Fibroblast of pulmonary artery (primary cell): Measurements from ENCODE around the gene ADPRH.

Experiments
- DNase-seq: peaks from one replicate; pipeline ENCODE4 v3.0.0-alpha.2; 2010; ENCODE audit warnings: low read depth
- H3K4me3 ChIP-seq: replicated peaks from 2 replicates; pipeline ENCODE4 v1.5.1; 2011; ENCODE audit warnings: low read depth, mild to moderate bottlenecking, control low read depth, low read length, moderate library complexity
- CTCF ChIP-seq: IDR thresholded peaks from 2 replicates; pipeline ENCODE4 v1.5.1; 2011; ENCODE audit warnings: mild to moderate bottlenecking, control low read depth, low read length, inconsistent platforms; ENCODE audit errors: missing control alignments

ADPRH gene

DNA sequence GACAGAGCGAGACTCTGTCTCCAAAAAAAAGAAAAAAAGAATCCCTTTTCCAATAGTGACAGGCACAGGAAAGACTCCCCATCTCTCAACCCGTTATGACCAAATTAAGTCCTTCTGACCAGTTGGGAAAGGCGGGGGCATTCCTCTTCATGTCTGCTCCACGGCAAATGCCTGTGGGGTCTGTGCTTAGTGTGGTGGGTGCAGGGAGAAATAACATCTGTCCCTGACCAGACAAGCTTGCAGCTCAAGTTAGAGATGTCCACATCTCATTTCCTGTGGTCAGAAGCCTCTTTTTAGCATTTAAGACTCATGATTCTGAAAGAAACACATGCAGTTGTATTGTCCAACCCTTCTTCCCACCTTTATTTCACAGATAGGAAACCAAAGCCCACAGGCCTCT lies 34.6 kb downstream of the ADPRH start:
- no peak for DNase-seq

DNA sequence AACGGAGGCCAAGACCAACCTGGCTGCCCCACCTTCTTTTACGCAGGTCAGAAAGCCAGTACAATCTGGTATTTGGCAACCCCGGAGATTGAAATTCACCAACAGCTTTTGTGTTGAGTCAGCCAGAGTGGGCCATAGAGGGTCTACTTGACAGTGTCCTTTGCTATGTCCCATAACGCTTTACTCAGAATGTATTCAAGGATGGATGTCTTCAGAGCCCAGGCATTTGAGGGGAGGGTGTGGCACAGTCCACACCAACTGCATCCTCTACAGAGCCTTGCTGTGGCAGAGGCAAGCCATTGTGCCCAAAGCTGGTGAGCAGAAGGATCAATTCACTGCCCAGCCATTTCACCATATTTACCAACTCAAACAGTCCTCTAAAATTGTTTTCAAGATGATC lies 36.8 kb downstream of the ADPRH start:
- TF ChIP-seq CTCF = no peak
- no peak for DNase-seq
- H3K4me3 ChIP-seq = no peak overlapping the region

More for the DNA sequence above, 34.6 kb downstream of the ADPRH start:
- TF ChIP-seq CTCF = no peak
- H3K4me3 ChIP-seq = no peak overlapping the region

DNA sequence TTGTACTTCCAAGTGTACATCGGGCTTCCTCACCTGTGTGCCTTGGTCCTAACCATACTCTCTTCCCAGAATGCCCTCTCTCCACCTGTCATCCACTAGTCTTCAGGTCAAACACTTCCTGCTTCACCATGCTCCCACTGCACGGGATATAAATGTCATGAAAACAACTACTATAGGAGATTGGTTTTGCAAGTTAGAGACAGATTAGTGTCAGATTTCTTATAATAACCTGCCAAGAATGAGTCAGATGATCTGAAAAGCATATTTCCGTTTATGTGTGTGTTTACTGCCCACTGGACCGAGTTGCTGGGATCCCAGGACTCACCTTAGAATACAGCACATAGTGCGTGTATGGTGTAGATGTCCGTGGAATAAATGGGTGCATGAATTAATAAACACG lies 39.8 kb downstream of the ADPRH start:
- no peak for TF ChIP-seq CTCF

DNA sequence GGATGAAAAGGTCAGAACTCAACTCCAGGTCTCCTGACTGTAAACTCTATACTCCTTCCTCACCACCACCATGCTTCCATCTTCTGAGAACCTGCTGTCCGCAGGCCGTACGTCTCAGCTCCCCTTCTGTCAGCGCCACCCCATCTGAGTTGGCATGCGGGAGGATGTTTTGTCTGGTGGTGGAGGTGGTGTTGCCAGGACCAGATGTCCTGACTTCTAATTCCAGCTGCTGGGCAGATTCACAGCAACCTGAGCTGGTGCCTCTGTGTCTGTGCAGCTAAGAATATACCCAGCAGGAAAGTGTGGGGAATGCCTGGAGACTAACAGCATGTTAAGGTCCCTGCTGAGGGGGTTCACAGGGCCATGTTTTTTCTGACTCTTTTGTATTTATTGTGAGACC lies 41.6 kb downstream of the ADPRH start:
- DNase-seq = no peak
- TF ChIP-seq CTCF = no peak

More for the DNA sequence above, 39.8 kb downstream of the ADPRH start:
- no peak for DNase-seq
- H3K4me3 ChIP-seq = no peak overlapping the region

GRCh38 chr3:119624002-119624720 lies 44.9 kb downstream of the ADPRH start:
- TF ChIP-seq CTCF = no peak
- no peak for DNase-seq
- H3K4me3 ChIP-seq = no peak overlapping the region

More for the DNA sequence above, 41.6 kb downstream of the ADPRH start:
- H3K4me3 ChIP-seq = no peak overlapping the region

DNA sequence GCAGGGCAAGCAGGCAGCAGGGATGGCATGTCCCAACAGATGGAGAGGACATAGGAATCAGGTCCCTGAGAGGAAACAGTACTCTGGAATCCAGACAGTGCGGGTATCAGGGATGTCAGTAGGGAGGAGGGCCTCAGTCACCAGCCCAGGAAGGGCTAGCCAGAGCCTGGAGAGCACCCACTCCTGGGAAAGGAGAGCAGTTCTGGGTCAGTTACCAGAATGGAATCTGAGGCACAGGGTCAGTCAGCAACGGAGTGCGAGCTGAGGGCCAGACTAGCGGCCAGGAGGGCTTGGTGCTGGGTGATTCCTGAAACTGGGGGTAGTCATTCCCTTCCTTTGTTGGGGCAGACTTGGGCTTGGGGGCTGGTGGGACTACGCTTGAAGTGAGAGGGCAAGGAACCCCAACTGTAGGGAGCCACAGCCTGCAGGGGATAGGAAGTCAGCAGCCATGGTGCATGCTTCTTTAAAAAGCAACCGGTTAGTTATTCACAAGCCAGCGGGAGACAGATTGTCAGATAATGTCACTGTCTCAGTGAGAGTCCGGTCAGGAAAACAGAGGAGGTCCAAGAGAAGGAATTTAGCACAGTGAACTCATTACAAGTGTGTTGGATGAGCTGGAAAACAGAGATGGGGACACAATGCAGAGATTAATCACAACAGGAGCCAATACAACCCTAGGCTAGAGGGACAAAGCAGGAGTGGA lies 46.3 kb downstream of the ADPRH start:
- TF ChIP-seq CTCF = no peak
- H3K4me3 ChIP-seq = no peak overlapping the region
- no peak for DNase-seq

- no peak for TF ChIP-seq CTCF
- DNase-seq = no peak
- H3K4me3 ChIP-seq = no peak overlapping the region
These were observed 46.9 kb downstream of the ADPRH start for GRCh38 chr3:119626196-119626595.
